Right atrium auricular region (tissue), 2 donors: ENCODE data around the gene ZNF219. TPM values are rescaled to one million over a fixed set of nuclear protein-coding genes. Genes with fewer than 3 reads are reported as not detected.

Source experiments
- DNase-seq: peaks from one replicate; pipeline ENCODE4 v3.0.0-alpha.2; 2019; ENCODE audit warnings: low spot score
- H3K27ac ChIP-seq, 2 donors: fragments of 200-600 bp; sonication (generic); 1 replicate in 1 of 2; 2 replicates in 1 of 2; pipeline ENCODE4 v1.5.1; 2016 to 2019
- H3K27me3 ChIP-seq, 2 donors: fragments of 200-600 bp; sonication (generic); one replicate each; pipeline versions ENCODE4 v1.5.1 to v1.6.0; 2017 to 2019
- H3K36me3 ChIP-seq: fragments of 200-600 bp; sonication (generic); one replicate; pipeline ENCODE4 v1.5.1; 2016
- H3K4me1 ChIP-seq, 2 donors: fragments of 200-600 bp; sonication (generic); one replicate each; pipeline versions ENCODE4 v1.5.1 to v1.6.0; 2017 to 2019
- H3K4me3 ChIP-seq, 2 donors: fragments of 200-600 bp; sonication (generic); 1 replicate in 1 of 2; 2 replicates in 1 of 2; pipeline ENCODE4 v1.5.1; 2017 to 2019; ENCODE audit warnings: mild to moderate bottlenecking in 1 of 2, moderate library complexity in 1 of 2
- H3K9me3 ChIP-seq, 2 donors: fragments of 200-600 bp; sonication (generic); one replicate each; pipeline ENCODE4 v1.5.1; 2019
- CTCF ChIP-seq, 2 donors: fragments of 200-600 bp; sonication (generic); IDR thresholded peaks; one replicate each; pipeline ENCODE4 v1.5.1; 2019; ENCODE audit warnings: antibody characterized with exemption in 2 of 2
- total RNA-seq, 2 donors: library from RNA; depleted of rRNA; stranded (reverse); fragments of >200 nt; gene quantifications; one replicate each; pipeline ENCODE4 v1.1.0, GENCODE V29; 2016

ZNF219 gene
- total RNA-seq, 2 donors from 2014 or later, result 49.7 to 66.6 TPM

GRCh38 chr14:21101802-21102413 is 3.5 kb upstream of the ZNF219 start:
- H3K9me3 ChIP-seq, result no peaks in the 10 kb centered on the region
- H3K27me3 ChIP-seq, result no peaks in the 10 kb centered on the region
- no peak for TF ChIP-seq CTCF (IDR thresholded peaks at IDR 0.05)
- DNase-seq, result no peak
- H3K4me1 ChIP-seq, result peaks cover 0 to 61% of the 10 kb centered on the region in 2 donors
- no peak overlapping the region for H3K4me3 ChIP-seq
- no peaks in the 10 kb centered on the region for H3K36me3 ChIP-seq
- H3K27ac ChIP-seq, result no peak overlapping the region

GRCh38 chr14:21100931-21101330 is 2.5 kb upstream of the ZNF219 start, which contains the start of gene TMEM253:
TSS of gene TMEM253 (plus strand) at chr14:21101066. CDS start at chr14:21101344, 278 bp downstream.
- peaks cover 0 to 61% of the 10 kb centered on the region in 2 donors for H3K4me1 ChIP-seq
- no peak within 1 kb of the TSS for H3K4me3 ChIP-seq
- H3K9me3 ChIP-seq, result no peaks in the 10 kb centered on the region
- no peak for DNase-seq
- H3K36me3 ChIP-seq, result no peaks in the 10 kb centered on the region
- peak within 1 kb of the TSS; percentile 91 to 93 for H3K27ac ChIP-seq
- no peaks in the 10 kb centered on the region for H3K27me3 ChIP-seq
- no peak for TF ChIP-seq CTCF (IDR thresholded peaks at IDR 0.05)

- H3K4me1 ChIP-seq, result peaks cover 0 to 58% of the 10 kb centered on the region in 2 donors
- no peak for TF ChIP-seq CTCF (IDR thresholded peaks at IDR 0.05)
- H3K4me3 ChIP-seq, result no peak overlapping the region
These were observed 1.1 kb upstream of the ZNF219 start for GRCh38 chr14:21099596-21099985.

GRCh38 chr14:21098892-21099595 is 589 bp upstream of the ZNF219 start:
- Histone ChIP-seq H3K9me3 (no peaks in the 10 kb centered on the region), H3K4me1 (peaks cover 0 to 56% of the 10 kb centered on the region in 2 donors), H3K36me3 (no peaks in the 10 kb centered on the region), H3K27ac (peak overlapping the region; percentile 91 to 93), H3K27me3 (no peaks in the 10 kb centered on the region), H3K4me3 (peak overlapping the region; percentile 74 to 77)
- no peak for TF ChIP-seq CTCF (IDR thresholded peaks at IDR 0.05)
- DNase-seq, result no peak

More at GRCh38 chr14:21099596-21099985, 1.1 kb upstream of the ZNF219 start:
- DNase-seq, result no peak
- H3K9me3 ChIP-seq, result no peaks in the 10 kb centered on the region
- H3K36me3 ChIP-seq, result no peaks in the 10 kb centered on the region
- no peaks in the 10 kb centered on the region for H3K27me3 ChIP-seq
- peak overlapping the region; percentile 91 to 93 for H3K27ac ChIP-seq

- TF ChIP-seq CTCF (IDR thresholded peaks at IDR 0.05), result no peak
- peak overlapping the region; percentile 93 for H3K27ac ChIP-seq
- H3K9me3 ChIP-seq, result no peaks in the 10 kb centered on the region
- no peak for DNase-seq
- H3K27me3 ChIP-seq, result no peaks in the 10 kb centered on the region
- peak overlapping the region; percentile 74 to 77 for H3K4me3 ChIP-seq
- peaks cover 0 to 56% of the 10 kb centered on the region in 2 donors for H3K4me1 ChIP-seq
- peaks cover 6% of the 10 kb centered on the region for H3K36me3 ChIP-seq
These were observed 799 bp downstream of the ZNF219 start for GRCh38 chr14:21097636-21098075.
